ENCODE measurements around the gene BCL10. TPM values are rescaled to one million over a fixed set of nuclear protein-coding genes. Genes with fewer than 3 reads are reported as not detected.

The BCL10 gene
- total and polyA plus RNA-seq, 7 experiments from 2014 or later, result 17.4 to 53.0 (median 33.1) TPM

DNA sequence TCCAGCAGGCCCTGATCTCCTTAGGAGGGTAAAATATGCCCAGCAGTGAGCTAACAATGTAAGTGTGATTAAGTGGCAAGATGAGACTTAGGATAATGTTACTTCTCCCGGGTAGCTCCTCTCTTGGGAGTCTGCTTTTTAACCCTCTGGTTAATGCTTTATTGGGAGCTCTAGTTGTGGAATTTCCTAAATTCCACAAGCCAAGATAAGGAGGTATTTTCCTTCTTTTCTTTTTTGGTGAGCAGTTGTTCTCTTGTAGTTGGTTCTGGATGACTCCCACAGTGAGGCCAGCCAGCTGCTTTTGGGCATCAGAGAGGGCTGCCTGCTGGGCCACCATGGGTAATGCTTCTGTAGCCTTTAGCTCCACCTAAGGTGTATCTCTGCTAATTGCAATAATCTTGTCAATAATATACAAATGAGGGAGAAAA, 36.2 kb downstream of the BCL10 start:
- ATAC-seq (peak; percentile 62), DNase-seq (peak in 1 of 9 donors; percentile 26)
- no peak overlapping the region for H3K4me3 ChIP-seq (ENCODE audit: low read length)

GRCh38 chr1:85237613-85238012, 38.8 kb downstream of the BCL10 start:
- DNase-seq (no peak), ATAC-seq (no peak)
- peaks cover 0 to 3% (median 0%) of the 10 kb centered on the region in 11 donors for H3K9me3 Mint-ChIP-seq
- intact Hi-C loops (cut with micrococcal nuclease), result loop anchor here in 1 of 2 donors (5.0 kb wide), 1 partner anchor 35 kb away; the partner anchor contains the start of gene SYDE2
- no peak overlapping the region for H3K27ac ChIP-seq (ENCODE audit: low read depth, low read length)
- no peaks in the 10 kb centered on the region for H3K36me3 ChIP-seq (ENCODE audit: control insufficient read depth in 2 of 3, insufficient read depth in 3 of 3, low read length in 3 of 3)
- H3K27ac Mint-ChIP-seq, result no peak overlapping the region
- no peaks in the 10 kb centered on the region for H3K9me3 ChIP-seq (ENCODE audit: control insufficient read depth in 2 of 3, low read length in 3 of 3)
- ChIA-PET CTCF (no interaction called here), POLR2A (no interaction called here)
- no peak overlapping the region for H3K4me3 Mint-ChIP-seq
- H3K27me3 Mint-ChIP-seq, result peaks cover 0 to 12% (median 0%) of the 10 kb centered on the region in 5 donors
- no peak overlapping the region for H3K4me3 ChIP-seq (ENCODE audit: low read length)
- no peaks in the 10 kb centered on the region for H3K27me3 ChIP-seq (ENCODE audit: control insufficient read depth in 2 of 2, insufficient read depth in 2 of 2, low read length in 2 of 2)
- peaks cover 0 to 10% of the 10 kb centered on the region in 2 donors for H3K4me1 ChIP-seq (ENCODE audit: control insufficient read depth in 2 of 2, insufficient read depth in 2 of 2, low read length in 2 of 2)
- peaks cover 0 to 10% (median 3%) of the 10 kb centered on the region in 5 donors for H3K36me3 Mint-ChIP-seq
- peaks cover 1 to 18% (median 17%) of the 10 kb centered on the region in 7 donors for H3K4me1 Mint-ChIP-seq

More for the DNA sequence above, 36.2 kb downstream of the BCL10 start:
- POLR2A ChIA-PET, result interaction anchor here (0.6 to 1.6 kb wide), 6 partner anchors 16 to 75 kb away, joined by 3 to 8 read pairs (median 5); partner anchors contain the start of genes BCL10, C1orf52 and SYDE2
- H3K27me3 Mint-ChIP-seq, result peaks cover 0 to 9% (median 0%) of the 10 kb centered on the region in 5 donors
- no peaks in the 10 kb centered on the region for H3K9me3 ChIP-seq (ENCODE audit: control insufficient read depth in 2 of 3, low read length in 3 of 3)
- H3K27ac ChIP-seq (ENCODE audit: low read depth, low read length), result no peak overlapping the region
- intact Hi-C loops (cut with micrococcal nuclease), result loop anchor here (1.0 to 2.0 kb wide), 4 partner anchors 15 to 295 kb away; partner anchors contain the start of gene SYDE2 (in 1 of the 2)
- H3K4me1 Mint-ChIP-seq, result peaks cover 1 to 22% (median 17%) of the 10 kb centered on the region in 7 donors
- H3K27ac Mint-ChIP-seq, result peak overlapping the region in 6 of 9 donors; percentile 6 to 89 (median 79)
- peaks cover 0 to 3% (median 0%) of the 10 kb centered on the region in 11 donors for H3K9me3 Mint-ChIP-seq
- H3K4me3 Mint-ChIP-seq, result peak overlapping the region in 6 of 10 donors; percentile 17 to 51 (median 24)
- peaks cover 0 to 10% (median 3%) of the 10 kb centered on the region in 5 donors for H3K36me3 Mint-ChIP-seq
- no peaks in the 10 kb centered on the region for H3K27me3 ChIP-seq (ENCODE audit: control insufficient read depth in 2 of 2, insufficient read depth in 2 of 2, low read length in 2 of 2)
- H3K36me3 ChIP-seq (ENCODE audit: control insufficient read depth in 2 of 3, insufficient read depth in 3 of 3, low read length in 3 of 3), result no peaks in the 10 kb centered on the region
- CTCF ChIA-PET, result interaction anchor here (0.9 to 2.4 kb wide), 8 partner anchors 11 to 295 kb away, joined by 3 to 10 read pairs (median 6); partner anchors contain the start of gene C1orf52
- H3K4me1 ChIP-seq (ENCODE audit: control insufficient read depth in 2 of 2, insufficient read depth in 2 of 2, low read length in 2 of 2), result peaks cover 0 to 10% of the 10 kb centered on the region in 2 donors

- POLR2A ChIA-PET, result no interaction called here
- Histone ChIP-seq H3K36me3 (ENCODE audit: control insufficient read depth in 2 of 3, insufficient read depth in 3 of 3, low read length in 3 of 3) (no peaks in the 10 kb centered on the region), H3K4me3 (ENCODE audit: low read length) (no peak overlapping the region), H3K4me1 (ENCODE audit: control insufficient read depth in 2 of 2, insufficient read depth in 2 of 2, low read length in 2 of 2) (no peaks in the 10 kb centered on the region), H3K27me3 (ENCODE audit: control insufficient read depth in 2 of 2, insufficient read depth in 2 of 2, low read length in 2 of 2) (no peaks in the 10 kb centered on the region), H3K27ac (ENCODE audit: low read depth, low read length) (no peak overlapping the region), H3K9me3 (ENCODE audit: control insufficient read depth in 2 of 3, low read length in 3 of 3) (no peaks in the 10 kb centered on the region)
- Mint-ChIP-seq H3K27ac (no peak overlapping the region), H3K9me3 (no peaks in the 10 kb centered on the region), H3K27me3 (peaks cover 0 to 22% (median 0%) of the 10 kb centered on the region in 5 donors), H3K4me3 (no peak overlapping the region), H3K36me3 (no peaks in the 10 kb centered on the region), H3K4me1 (peaks cover 0 to 4% (median 0%) of the 10 kb centered on the region in 7 donors)
- peak in 2 of 9 donors; percentile 11 to 19 for DNase-seq
- ATAC-seq, result peak; percentile 54
- intact Hi-C loops (cut with micrococcal nuclease), result loop anchor here in 1 of 2 donors (1.0 kb wide), 2 partner anchors 29 to 121 kb away; partner anchors contain the start of gene SYDE2
- CTCF ChIA-PET, result interaction anchor here (0.8 to 1.9 kb wide), 5 partner anchors 29 to 285 kb away, joined by 3 to 7 read pairs (median 4); partner anchors contain the start of gene C1orf52
Measured at GRCh38 chr1:85230305-85230977, 46.0 kb downstream of the BCL10 start.

DNA sequence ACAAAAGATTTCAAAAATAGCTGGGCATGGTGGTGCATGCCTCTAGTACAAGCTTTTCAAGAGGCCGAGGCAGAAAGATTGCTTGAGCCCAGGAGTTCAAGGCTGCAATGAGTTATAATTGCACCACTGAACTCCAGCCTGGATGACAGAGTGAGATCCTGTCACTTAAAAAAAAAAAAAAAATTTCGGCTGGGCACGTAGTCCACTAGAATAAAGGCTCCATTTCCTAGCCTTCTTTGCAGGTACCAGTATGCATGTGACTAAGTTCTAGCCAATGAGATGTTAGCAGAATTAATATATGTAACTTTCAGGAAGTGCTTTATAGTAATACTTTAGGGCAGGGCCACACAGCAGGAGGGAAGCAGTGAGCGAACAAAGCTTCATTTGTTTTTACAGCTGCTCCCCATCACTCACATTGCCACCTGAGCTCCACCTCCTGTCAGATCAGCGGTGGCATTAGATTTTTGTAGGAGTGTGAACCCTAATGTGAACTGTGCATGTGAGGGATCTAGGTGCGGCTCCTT, 46.8 kb downstream of the BCL10 start:
- intact Hi-C loops (cut with micrococcal nuclease), result loop anchor here in 1 of 2 donors (1.0 kb wide), 2 partner anchors 28 to 120 kb away; partner anchors contain the start of gene SYDE2
- no peaks in the 10 kb centered on the region for H3K4me1 ChIP-seq (ENCODE audit: control insufficient read depth in 2 of 2, insufficient read depth in 2 of 2, low read length in 2 of 2)
- no peaks in the 10 kb centered on the region for H3K9me3 ChIP-seq (ENCODE audit: control insufficient read depth in 2 of 3, low read length in 3 of 3)
- Mint-ChIP-seq H3K4me1 (peaks cover 0 to 4% (median 0%) of the 10 kb centered on the region in 7 donors), H3K9me3 (no peaks in the 10 kb centered on the region), H3K36me3 (no peaks in the 10 kb centered on the region), H3K27me3 (peaks cover 0 to 27% (median 0%) of the 10 kb centered on the region in 5 donors), H3K27ac (no peak overlapping the region), H3K4me3 (no peak overlapping the region)
- no peak for ATAC-seq
- H3K27ac ChIP-seq (ENCODE audit: low read depth, low read length), result no peak overlapping the region
- CTCF ChIA-PET, result interaction anchor here (1.1 to 1.9 kb wide), 3 partner anchors 31 to 285 kb away, joined by 3 to 7 read pairs (median 4); no protein-coding TSS in a partner anchor
- no peaks in the 10 kb centered on the region for H3K27me3 ChIP-seq (ENCODE audit: control insufficient read depth in 2 of 2, insufficient read depth in 2 of 2, low read length in 2 of 2)
- no peaks in the 10 kb centered on the region for H3K36me3 ChIP-seq (ENCODE audit: control insufficient read depth in 2 of 3, insufficient read depth in 3 of 3, low read length in 3 of 3)
- H3K4me3 ChIP-seq (ENCODE audit: low read length), result no peak overlapping the region
- POLR2A ChIA-PET, result no interaction called here
- no peak for DNase-seq

DNA sequence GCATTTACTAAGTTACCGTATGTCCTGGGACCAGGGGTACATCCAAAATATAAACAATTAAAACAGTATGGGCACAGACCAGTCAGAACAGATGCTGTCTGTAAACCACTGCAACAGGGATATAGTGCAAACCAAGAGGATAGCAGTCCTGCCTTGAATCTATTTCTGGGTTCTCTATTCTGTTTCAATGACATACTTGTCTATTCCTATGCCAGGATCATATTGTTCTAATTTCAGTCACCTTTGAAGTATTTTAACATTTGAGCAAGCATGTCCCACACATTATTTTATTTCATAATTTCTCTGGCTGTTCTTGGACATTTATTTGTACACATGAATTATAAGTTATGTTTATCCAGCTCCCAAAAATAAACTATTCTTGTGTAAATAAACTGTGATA, 47.5 kb downstream of the BCL10 start:
- H3K27me3 Mint-ChIP-seq, result peaks cover 0 to 26% (median 0%) of the 10 kb centered on the region in 5 donors
- no peak overlapping the region for H3K27ac ChIP-seq (ENCODE audit: low read depth, low read length)
- ChIA-PET POLR2A (no interaction called here), CTCF (interaction anchor here (1.9 kb wide), 1 partner anchor 119 kb away, joined by 7 read pairs; no protein-coding TSS in a partner anchor)
- DNase-seq, result no peak
- no peaks in the 10 kb centered on the region for H3K27me3 ChIP-seq (ENCODE audit: control insufficient read depth in 2 of 2, insufficient read depth in 2 of 2, low read length in 2 of 2)
- no peaks in the 10 kb centered on the region for H3K9me3 Mint-ChIP-seq
- no peak overlapping the region for H3K4me3 ChIP-seq (ENCODE audit: low read length)
- no peaks in the 10 kb centered on the region for H3K36me3 ChIP-seq (ENCODE audit: control insufficient read depth in 2 of 3, insufficient read depth in 3 of 3, low read length in 3 of 3)
- no peaks in the 10 kb centered on the region for H3K9me3 ChIP-seq (ENCODE audit: control insufficient read depth in 2 of 3, low read length in 3 of 3)
- no peaks in the 10 kb centered on the region for H3K36me3 Mint-ChIP-seq
- peaks cover 0 to 4% (median 0%) of the 10 kb centered on the region in 7 donors for H3K4me1 Mint-ChIP-seq
- no peak overlapping the region for H3K27ac Mint-ChIP-seq
- ATAC-seq, result no peak
- H3K4me3 Mint-ChIP-seq, result no peak overlapping the region
- no peaks in the 10 kb centered on the region for H3K4me1 ChIP-seq (ENCODE audit: control insufficient read depth in 2 of 2, insufficient read depth in 2 of 2, low read length in 2 of 2)
- intact Hi-C loops (cut with micrococcal nuclease), result no loop called here

DNA sequence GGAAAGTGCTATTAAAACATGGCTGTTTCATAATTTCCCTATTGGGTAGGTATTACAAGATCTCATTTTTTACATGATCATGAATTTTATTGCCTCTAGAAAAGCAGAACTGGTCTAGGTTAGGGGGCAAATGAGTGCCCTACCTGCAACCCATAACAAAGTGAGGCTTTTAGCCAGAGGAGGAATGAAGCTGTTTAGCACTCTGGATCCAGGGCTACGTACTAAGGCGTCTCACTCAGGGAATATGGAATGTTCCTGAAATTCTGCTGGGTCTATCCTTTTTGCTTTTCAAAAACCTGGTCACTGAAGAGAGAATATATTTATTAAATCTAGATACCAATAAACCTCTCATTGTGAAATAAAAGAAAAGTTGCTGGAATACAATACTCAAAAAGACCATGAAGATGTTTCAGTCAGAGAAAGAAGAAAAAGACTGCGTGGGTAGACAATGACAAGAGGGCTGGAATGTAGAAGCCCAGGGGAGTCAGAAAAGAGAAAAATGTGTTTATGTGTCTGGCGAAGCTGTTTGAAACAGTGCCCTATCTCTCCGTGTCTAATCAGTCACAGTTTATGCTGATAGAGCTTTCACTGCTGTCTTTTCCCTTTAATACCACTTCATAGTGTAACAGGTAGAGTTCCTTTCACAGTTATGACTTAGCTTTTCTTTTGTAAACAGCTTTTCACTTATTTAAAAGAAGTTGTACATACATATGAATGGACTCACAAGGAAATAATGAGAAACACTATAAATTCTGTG, 50.6 kb downstream of the BCL10 start:
- ChIA-PET CTCF (no interaction called here), POLR2A (interaction anchor here (1.4 kb wide), 1 partner anchor 281 kb away, joined by 3 read pairs; no protein-coding TSS in a partner anchor)
- Histone ChIP-seq H3K27ac (ENCODE audit: low read depth, low read length) (no peak overlapping the region), H3K9me3 (ENCODE audit: control insufficient read depth in 2 of 3, low read length in 3 of 3) (no peaks in the 10 kb centered on the region), H3K27me3 (ENCODE audit: control insufficient read depth in 2 of 2, insufficient read depth in 2 of 2, low read length in 2 of 2) (no peaks in the 10 kb centered on the region), H3K36me3 (ENCODE audit: control insufficient read depth in 2 of 3, insufficient read depth in 3 of 3, low read length in 3 of 3) (no peaks in the 10 kb centered on the region), H3K4me1 (ENCODE audit: control insufficient read depth in 2 of 2, insufficient read depth in 2 of 2, low read length in 2 of 2) (no peaks in the 10 kb centered on the region), H3K4me3 (ENCODE audit: low read length) (no peak overlapping the region)
- no peaks in the 10 kb centered on the region for H3K9me3 Mint-ChIP-seq
- peaks cover 0 to 4% (median 0%) of the 10 kb centered on the region in 7 donors for H3K4me1 Mint-ChIP-seq
- H3K36me3 Mint-ChIP-seq, result no peaks in the 10 kb centered on the region
- intact Hi-C loops (cut with micrococcal nuclease), result no loop called here
- no peak overlapping the region for H3K27ac Mint-ChIP-seq
- ATAC-seq (no peak), DNase-seq (no peak)
- no peak overlapping the region for H3K4me3 Mint-ChIP-seq
- peaks cover 0 to 29% (median 0%) of the 10 kb centered on the region in 5 donors for H3K27me3 Mint-ChIP-seq
